Measurements from ENCODE around the gene SEM1. TPM values are rescaled to one million over a fixed set of nuclear protein-coding genes. Genes with fewer than 3 reads are reported as not detected.

Gene SEM1
- total and polyA plus RNA-seq, 9 of the 15 experiments (the other 6 are each of a cell fraction or from before 2014, with no cell fraction given): 74.7 to 938 (median 454) TPM

GRCh38 chr7:96709381-96710228 is at the start of gene SEM1 (continued):
- TF ChIP-seq ZNF407 (IDR thresholded peaks at IDR 0.05; ENCODE audit: low read depth) (no peak), KLF1 (tag; IDR thresholded peaks at IDR 0.05) (no peak), TCFL5 (CRISPR knock-in tag; conservative IDR thresholded peaks at IDR 0.05) (no peak), JUNB (CRISPR knock-in tag; conservative IDR thresholded peaks at IDR 0.05) (no peak), ZNF57 (CRISPR knock-in tag; IDR thresholded peaks at IDR 0.05) (no peak), ZBTB5 (IDR thresholded peaks at IDR 0.05) (no peak), ZNF507 (tag; conservative IDR thresholded peaks at IDR 0.05) (no peak), RAD51 (IDR thresholded peaks at IDR 0.05; ENCODE audit: borderline replicate concordance, low read depth) (no peak), OTX1 (CRISPR knock-in tag; IDR thresholded peaks at IDR 0.05) (0 out of 2 replicates have a peak, but pooled peaks have one; percentile 48)
- TF ChIP-seq, protein P1, sequence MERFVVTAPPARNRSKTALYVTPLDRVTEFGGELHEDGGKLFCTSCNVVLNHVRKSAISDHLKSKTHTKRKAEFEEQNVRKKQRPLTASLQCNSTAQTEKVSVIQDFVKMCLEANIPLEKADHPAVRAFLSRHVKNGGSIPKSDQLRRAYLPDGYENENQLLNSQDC (CRISPR knock-in tag; IDR thresholded peaks at IDR 0.05): no peak
- TF ChIP-seq, protein P2, sequence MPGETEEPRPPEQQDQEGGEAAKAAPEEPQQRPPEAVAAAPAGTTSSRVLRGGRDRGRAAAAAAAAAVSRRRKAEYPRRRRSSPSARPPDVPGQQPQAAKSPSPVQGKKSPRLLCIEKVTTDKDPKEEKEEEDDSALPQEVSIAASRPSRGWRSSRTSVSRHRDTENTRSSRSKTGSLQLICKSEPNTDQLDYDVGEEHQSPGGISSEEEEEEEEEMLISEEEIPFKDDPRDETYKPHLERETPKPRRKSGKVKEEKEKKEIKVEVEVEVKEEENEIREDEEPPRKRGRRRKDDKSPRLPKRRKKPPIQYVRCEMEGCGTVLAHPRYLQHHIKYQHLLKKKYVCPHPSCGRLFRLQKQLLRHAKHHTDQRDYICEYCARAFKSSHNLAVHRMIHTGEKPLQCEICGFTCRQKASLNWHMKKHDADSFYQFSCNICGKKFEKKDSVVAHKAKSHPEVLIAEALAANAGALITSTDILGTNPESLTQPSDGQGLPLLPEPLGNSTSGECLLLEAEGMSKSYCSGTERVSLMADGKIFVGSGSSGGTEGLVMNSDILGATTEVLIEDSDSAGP (CRISPR knock-in tag; IDR thresholded peaks at IDR 0.05): no peak
